H1 (cell line): ENCODE data around the gene TNS1. TPM values are rescaled to one million over a fixed set of nuclear protein-coding genes. Genes with fewer than 3 reads are reported as not detected.

Experiments
- CTCF ChIA-PET: fragments of 300-600 bp; sonication (Branson Sonifier 250); formaldehyde crosslinking; loops from one replicate; lab custom pipeline; 2021; ENCODE audit not compliant: partially characterized antibody; lab: Charles Lee
- POLR2A ChIA-PET: fragments of 300-600 bp; sonication (Branson Sonifier 250); formaldehyde crosslinking; loops from one replicate; lab custom pipeline; 2021; ENCODE audit warnings: inconsistent platforms; ENCODE audit not compliant: partially characterized antibody; lab: Charles Lee
- DNase-seq, 2 experiments: peaks; one replicate each; pipeline versions ENCODE4 v3.0.0 to v3.0.0-alpha.2; 2010 to 2022; ENCODE audit warnings: low spot score in 2 of 2, low read depth in 1 of 2, mixed read lengths in 1 of 2
- FAIRE-seq: peaks from 2 replicates; lab custom pipeline; 2011; peaks lifted over from hg19 to GRCh38; lab: Jason Lieb, UNC
- H2AFZ ChIP-seq: 2 replicates; pipeline ENCODE4 v1.8.1; 2012; ENCODE audit warnings: low read length, inconsistent platforms
- H2AK5ac ChIP-seq: 2 replicates; pipeline ENCODE4 v1.6.1; 2013; ENCODE audit warnings: low read depth, low read length
- H2BK120ac ChIP-seq: replicated peaks from 2 replicates; pipeline ENCODE3; 2013; ENCODE audit warnings: low read depth, low read length, inconsistent platforms
- H2BK12ac ChIP-seq: 2 replicates; pipeline ENCODE4 v1.6.1; 2013; ENCODE audit warnings: low read depth, low read length
- H2BK15ac ChIP-seq: 2 replicates; pipeline ENCODE4 v1.6.1; 2013; ENCODE audit warnings: low read length
- H2BK20ac ChIP-seq: 2 replicates; pipeline ENCODE4 v1.6.1; 2013; ENCODE audit warnings: low read length
- H2BK5ac ChIP-seq: 2 replicates; pipeline ENCODE4 v1.6.1; 2013; ENCODE audit warnings: low read depth, low read length
- H3K14ac ChIP-seq: 2 replicates; pipeline ENCODE4 v1.6.1; 2013; ENCODE audit warnings: inconsistent platforms; ENCODE audit not compliant: insufficient read length
- H3K18ac ChIP-seq: 2 replicates; pipeline ENCODE4 v1.6.1; 2013; ENCODE audit warnings: low read length; ENCODE audit errors: extremely low read depth
- H3K23ac ChIP-seq: 2 replicates; pipeline ENCODE4 v1.6.1; 2013; ENCODE audit warnings: inconsistent platforms; ENCODE audit not compliant: insufficient read length
- H3K23me2 ChIP-seq: 2 replicates; pipeline ENCODE4 v1.6.1; 2013; ENCODE audit warnings: low read depth, low read length
- H3K27ac ChIP-seq: 2 replicates; pipeline ENCODE4 v1.6.1; 2011; ENCODE audit warnings: low read depth, low read length, inconsistent platforms
- H3K27me3 ChIP-seq, 4 experiments: replicated peaks in 1 of 4; 1 replicate in 1 of 4; 2 replicates in 3 of 4; pipeline versions ENCODE4 v1.6.1 to v1.8.1; 2011 to 2013; ENCODE audit warnings: low read length in 3 of 4, mild to moderate bottlenecking in 3 of 4, inconsistent platforms in 2 of 4, mixed read lengths in 2 of 4, moderate library complexity in 1 of 4; ENCODE audit not compliant: control insufficient read depth in 3 of 4, insufficient read depth in 3 of 4; ENCODE audit errors: extremely low read depth in 1 of 4
- H3K36me3 ChIP-seq, 4 experiments: 2 replicates each; pipeline versions ENCODE4 v1.6.1 to v1.8.1; 2011 to 2013; ENCODE audit warnings: mild to moderate bottlenecking in 4 of 4, low read length in 3 of 4, moderate library complexity in 2 of 4, control low read depth in 1 of 4, inconsistent platforms in 1 of 4; ENCODE audit not compliant: insufficient read depth in 4 of 4, control insufficient read depth in 2 of 4
- H3K4ac ChIP-seq: replicated peaks from 2 replicates; pipeline ENCODE3; 2013; ENCODE audit warnings: low read length, low read depth, mixed read lengths, inconsistent platforms; ENCODE audit not compliant: insufficient read length
- H3K4me1 ChIP-seq, 4 experiments: replicated peaks in 1 of 4; 1 replicate in 1 of 4; 2 replicates in 3 of 4; pipeline versions ENCODE4 v1.6.1 to v1.8.1; 2011 to 2013; ENCODE audit warnings: low read length in 3 of 4, inconsistent platforms in 2 of 4, mixed read lengths in 1 of 4; ENCODE audit not compliant: insufficient read depth in 4 of 4, control insufficient read depth in 3 of 4
- H3K4me2 ChIP-seq, 2 experiments: 2 replicates each; pipeline versions ENCODE4 v1.6.1 to v1.8.1; 2011 to 2013; ENCODE audit warnings: low read depth in 2 of 2, low read length in 2 of 2, control low read depth in 1 of 2, inconsistent platforms in 1 of 2, mild to moderate bottlenecking in 1 of 2; ENCODE audit not compliant: insufficient read depth in 1 of 2
- H3K4me3 ChIP-seq, 4 experiments: fragments of 200-600, 300-600 bp in 1 of 4; sonication (generic), shearing (Covaris generic), sonication (Bioruptor Twin) in 1 of 4; 2 replicates each; pipeline versions ENCODE4 v1.5.1 to v1.8.1; 2011 to 2016; ENCODE audit warnings: low read length in 4 of 4, low read depth in 3 of 4, control low read depth in 2 of 4, inconsistent platforms in 2 of 4, mild to moderate bottlenecking in 2 of 4, mixed read lengths in 1 of 4, moderate library complexity in 1 of 4; ENCODE audit not compliant: insufficient read depth in 2 of 4; ENCODE audit errors: extremely low read depth in 1 of 4
- H3K56ac ChIP-seq: replicated peaks from 2 replicates; pipeline ENCODE3; 2013; ENCODE audit warnings: low read depth, mild to moderate bottlenecking, mixed read lengths, low read length, inconsistent platforms; ENCODE audit not compliant: insufficient read length
- H3K79me1 ChIP-seq: 2 replicates; pipeline ENCODE4 v1.6.1; 2013; ENCODE audit warnings: low read depth, low read length, control low read depth
- H3K79me2 ChIP-seq, 2 experiments: 2 replicates each; pipeline versions ENCODE4 v1.6.1 to v1.8.1; 2012 to 2013; ENCODE audit warnings: low read length in 2 of 2, mild to moderate bottlenecking in 2 of 2, inconsistent platforms in 1 of 2; ENCODE audit not compliant: insufficient read depth in 2 of 2, control insufficient read depth in 1 of 2
- H3K9ac ChIP-seq, 4 experiments: replicated peaks in 1 of 4; 1 replicate in 1 of 4; 2 replicates in 3 of 4; pipeline versions ENCODE4 v1.6.1 to v1.8.1; 2011 to 2013; ENCODE audit warnings: low read depth in 3 of 4, low read length in 3 of 4, control low read depth in 2 of 4, mild to moderate bottlenecking in 2 of 4, moderate library complexity in 2 of 4, inconsistent platforms in 1 of 4; ENCODE audit errors: extremely low read depth in 1 of 4
- H3K9me3 ChIP-seq, 2 experiments: 2 replicates each; pipeline versions ENCODE4 v1.6.1 to v1.8.1; 2012 to 2013; ENCODE audit warnings: mild to moderate bottlenecking in 2 of 2, moderate library complexity in 2 of 2, control low read depth in 1 of 2, inconsistent platforms in 1 of 2, low read depth in 1 of 2, low read length in 1 of 2, mixed read lengths in 1 of 2; ENCODE audit not compliant: insufficient read depth in 2 of 2
- H4K20me1 ChIP-seq, 2 experiments: replicated peaks in 1 of 2; 2 replicates each; pipeline versions ENCODE3 to v1.8.1; 2011 to 2013; ENCODE audit warnings: inconsistent platforms in 2 of 2, low read length in 2 of 2, mild to moderate bottlenecking in 1 of 2; ENCODE audit not compliant: insufficient read depth in 2 of 2, control insufficient read depth in 1 of 2
- H4K5ac ChIP-seq: 2 replicates; pipeline ENCODE4 v1.6.1; 2013; ENCODE audit warnings: low read length, low read depth, mixed read lengths, inconsistent platforms; ENCODE audit not compliant: insufficient read length
- H4K8ac ChIP-seq: 2 replicates; pipeline ENCODE4 v1.8.0; 2013; ENCODE audit warnings: mild to moderate bottlenecking, moderate library complexity, low read length, inconsistent platforms; ENCODE audit not compliant: insufficient read depth; ENCODE audit errors: extremely low read depth
- H4K91ac ChIP-seq: replicated peaks from 2 replicates; pipeline ENCODE3; 2013; ENCODE audit warnings: low read length, mixed read lengths, inconsistent platforms; ENCODE audit not compliant: insufficient read length
- ASH2L ChIP-seq: fragments of 200-600, 300-600 bp; sonication (generic); IDR thresholded peaks from one replicate; pipeline ENCODE4 v1.7.1; 2017; ENCODE audit warnings: low read length
- CTBP2 ChIP-seq: IDR thresholded peaks from 2 replicates; pipeline ENCODE4 v1.7.0; 2011; ENCODE audit warnings: borderline replicate concordance, mild to moderate bottlenecking, moderate library complexity, mixed read lengths, low read length; ENCODE audit not compliant: insufficient read depth, insufficient read length
- E2F6 ChIP-seq: IDR thresholded peaks from 2 replicates; pipeline ENCODE4 v1.6.1; 2012; ENCODE audit warnings: inconsistent platforms
- GTF2F1 ChIP-seq: IDR thresholded peaks from 2 replicates; pipeline ENCODE4 v1.6.1; 2012; ENCODE audit warnings: low read depth, low read length, improper control_type of control experiment, borderline replicate concordance
- RBBP5 ChIP-seq: IDR thresholded peaks from 2 replicates; pipeline ENCODE4 v1.7.1; 2012; ENCODE audit warnings: low read depth, mild to moderate bottlenecking, inconsistent platforms, low read length, moderate library complexity, borderline replicate concordance
- SIRT6 ChIP-seq: IDR thresholded peaks from one replicate; pipeline ENCODE4 v1.7.1; 2012; ENCODE audit warnings: low read length, inconsistent platforms
- SIX5 ChIP-seq: IDR thresholded peaks from 2 replicates; pipeline ENCODE4 v1.6.1; 2011; ENCODE audit warnings: mild to moderate bottlenecking, low read depth, low read length
- WGBS, 2 experiments: shearing (Covaris generic) in 1 of 2; methylation state at CpG; one replicate each; pipeline versions ENCODE4 v1.1.6 to v1.1.7; 2013 to 2015; ENCODE audit warnings: low lambda C conversion rate in 2 of 2, mixed read lengths in 2 of 2, inconsistent platforms in 1 of 2, low coverage in 1 of 2, missing lambda C conversion rate in 1 of 2; ENCODE audit not compliant: insufficient replicate concordance in 2 of 2, insufficient coverage in 1 of 2, insufficient read length in 1 of 2; ENCODE audit errors: extremely low coverage in 1 of 2, missing lambda C conversion rate in 1 of 2; 5-methylcytosine and 5-hydroxymethylcytosine counted together
- polyA plus RNA-seq, 7 experiments: library from polyadenylated mRNA; depleted of rRNA in 3 of 7; stranded (reverse) in 5 of 7; unstranded in 2 of 7; fragments of >200 nt in 5 of 7; fragments of 200-250 nt in 2 of 7; gene quantifications; 1 replicate in 5 of 7; 2 replicates in 1 of 7; 4 replicates in 1 of 7; pipeline versions ENCODE4 v1.2.1 to v1.2.3, GENCODE V29; 2011 to 2013; ENCODE audit warnings: missing spikeins in 2 of 7, mixed read lengths in 2 of 7
- total RNA-seq: library from RNA; stranded (reverse); fragmentation: NEBNext Ultra II Directional; extraction: Animal tissue kit (Norgen Biotek cat#: 25700); gene quantifications from 2 replicates; pipeline ENCODE4 v1.2.1, GENCODE V29; 2021
- TF ChIP-seq, protein P1 (sequence below): IDR thresholded peaks from 2 replicates; pipeline ENCODE4 v1.6.1; 2012; ENCODE audit warnings: inconsistent platforms

The TNS1 gene
- total and polyA plus RNA-seq, 2 of the 8 experiments (the other 6 are each of a cell fraction or from before 2014, with no cell fraction given): 1.5 to 5.1 TPM

DNA sequence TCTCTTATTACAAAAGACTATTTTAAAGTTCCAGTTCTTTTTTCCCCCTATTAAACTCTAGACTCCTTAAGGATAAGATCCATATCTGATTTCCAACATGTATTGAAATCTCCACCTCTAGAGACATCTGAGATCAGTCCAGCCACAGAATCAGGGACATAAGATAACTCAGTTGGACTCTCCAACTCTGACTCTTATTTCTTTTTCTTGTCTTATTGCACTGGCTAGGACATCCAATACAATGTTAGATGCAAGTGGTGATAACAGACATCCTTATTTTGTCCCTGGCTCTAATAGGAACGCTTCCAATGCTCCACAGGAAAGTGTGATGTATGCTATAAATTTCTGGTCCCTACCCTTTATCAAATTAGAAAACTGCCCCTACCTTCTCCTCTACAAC lies 158.1 kb downstream of the TNS1 start:
- no peak overlapping the region for H3K4me2 ChIP-seq
- CTCF ChIA-PET: interaction anchor here (1.0 to 4.7 kb wide), 6 partner anchors 11 to 88 kb away, joined by 3 to 20 read pairs (median 4); no protein-coding TSS in a partner anchor

More for the DNA sequence above, 158.1 kb downstream of the TNS1 start:
- H3K79me1 ChIP-seq: no peaks in the 10 kb centered on the region
- no peak overlapping the region for H3K4ac ChIP-seq
- DNase-seq (no peak), FAIRE-seq (no peak)
- H3K23ac ChIP-seq: no peak overlapping the region
- H3K23me2 ChIP-seq: no peaks in the 10 kb centered on the region; the same call in 1 of the 2 replicates
- H3K27ac ChIP-seq: no peak overlapping the region
- TF ChIP-seq ASH2L (no peak), GTF2F1 (no peak), CTBP2 (no peak), RBBP5 (no peak), SIX5 (no peak), SIRT6 (no peak), E2F6 (no peak)
- TF ChIP-seq, protein P1, sequence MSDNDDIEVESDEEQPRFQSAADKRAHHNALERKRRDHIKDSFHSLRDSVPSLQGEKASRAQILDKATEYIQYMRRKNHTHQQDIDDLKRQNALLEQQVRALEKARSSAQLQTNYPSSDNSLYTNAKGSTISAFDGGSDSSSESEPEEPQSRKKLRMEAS: no peak
- POLR2A ChIA-PET: no interaction called here
- no peak overlapping the region for H2BK12ac ChIP-seq
- no peak overlapping the region for H2AFZ ChIP-seq
- H3K9me3 ChIP-seq: peaks cover 12 to 15% of the 10 kb centered on the region in 2 experiments
- H3K56ac ChIP-seq: no peak overlapping the region
- H4K5ac ChIP-seq: no peak overlapping the region
- H2BK15ac ChIP-seq: no peak overlapping the region
- no peak overlapping the region for H3K14ac ChIP-seq
- H4K20me1 ChIP-seq: no peaks in the 10 kb centered on the region
- H3K9ac ChIP-seq: no peak overlapping the region
- H2BK120ac ChIP-seq: no peak overlapping the region
- no peak overlapping the region for H4K8ac ChIP-seq
- no peak overlapping the region for H2AK5ac ChIP-seq
- no peak overlapping the region for H3K4me3 ChIP-seq
- no peaks in the 10 kb centered on the region for H3K27me3 ChIP-seq
- no peak overlapping the region for H3K18ac ChIP-seq
- H2BK20ac ChIP-seq: no peak overlapping the region
- no peak overlapping the region for H4K91ac ChIP-seq
- no peak overlapping the region for H2BK5ac ChIP-seq
- 86% methylated on average over 1 of the region's 1 CpG; no CpG with 5 or more reads in 1 of the 2 experiments for WGBS, 2 experiments
- H3K4me1 ChIP-seq: no peaks in the 10 kb centered on the region
- no peaks in the 10 kb centered on the region for H3K36me3 ChIP-seq
- H3K79me2 ChIP-seq: no peaks in the 10 kb centered on the region
